DND-41 (cell line): ENCODE results near the gene CCDC18.

Experiments used
- ATAC-seq: fragments of 200-7000 bp; cut with Tn5 transposase; 3 replicates; pipeline ENCODE4 v1.9.1; 2021; ENCODE audit warnings: low read depth; ENCODE audit not compliant: insufficient read depth
- DNase-seq: peaks from one replicate; pipeline ENCODE4 v3.0.0-alpha.2; 2020
- H2AFZ ChIP-seq: 2 replicates; pipeline ENCODE4 v1.6.0; 2012; ENCODE audit warnings: low read depth, low read length
- H3K27ac ChIP-seq: 2 replicates; pipeline ENCODE4 v1.5.1; 2012; ENCODE audit warnings: low read length, inconsistent platforms
- H3K27me3 ChIP-seq: fragments of 200-600 bp; sonication (generic); 2 replicates; pipeline ENCODE4 v1.6.0; 2012; ENCODE audit warnings: low read length, mild to moderate bottlenecking, inconsistent platforms; ENCODE audit not compliant: insufficient read depth, poor library complexity
- H3K36me3 ChIP-seq: 2 replicates; pipeline ENCODE4 v1.5.1; 2012; ENCODE audit warnings: low read length, inconsistent platforms; ENCODE audit not compliant: insufficient read depth
- H3K4me1 ChIP-seq: 2 replicates; pipeline ENCODE4 v1.5.1; 2012; ENCODE audit warnings: mild to moderate bottlenecking, low read length; ENCODE audit not compliant: insufficient read depth
- H3K4me2 ChIP-seq: 2 replicates; pipeline ENCODE4 v1.6.0; 2012; ENCODE audit warnings: mild to moderate bottlenecking, moderate library complexity, low read length, inconsistent platforms; ENCODE audit not compliant: insufficient read depth
- H3K4me3 ChIP-seq, 2 experiments: fragments of 200-600 bp in 1 of 2; shearing (Covaris generic) in 1 of 2; 2 replicates each; pipeline ENCODE4 v1.5.1; 2012 to 2016; ENCODE audit warnings: inconsistent platforms in 2 of 2, low read length in 2 of 2, mild to moderate bottlenecking in 2 of 2, low read depth in 1 of 2, moderate library complexity in 1 of 2
- H3K79me2 ChIP-seq: 2 replicates; pipeline ENCODE4 v1.6.0; 2012; ENCODE audit warnings: low read length, inconsistent platforms; ENCODE audit not compliant: insufficient read depth
- H3K9ac ChIP-seq: 2 replicates; pipeline ENCODE4 v1.6.0; 2012; ENCODE audit warnings: low read depth, mild to moderate bottlenecking, inconsistent platforms, low read length, moderate library complexity
- H3K9me3 ChIP-seq: 2 replicates; pipeline ENCODE4 v1.5.1; 2012; ENCODE audit warnings: low read length, moderate library complexity, mild to moderate bottlenecking, inconsistent platforms; ENCODE audit not compliant: insufficient read depth, severe bottlenecking
- H4K20me1 ChIP-seq: 2 replicates; pipeline ENCODE4 v1.6.0; 2012; ENCODE audit warnings: low read length; ENCODE audit not compliant: insufficient read depth
- EZH2 ChIP-seq: IDR thresholded peaks from 3 replicates; pipeline ENCODE4 v1.6.1; 2012; ENCODE audit warnings: borderline replicate concordance, low read depth, mild to moderate bottlenecking, moderate library complexity, low read length, inconsistent platforms; ENCODE audit not compliant: severe bottlenecking
- TF ChIP-seq, protein P1 (sequence below): IDR thresholded peaks from 2 replicates; pipeline ENCODE4 v1.5.1; 2012; ENCODE audit warnings: borderline replicate concordance, low read length, moderate library complexity, mild to moderate bottlenecking; ENCODE audit not compliant: poor library complexity, severe bottlenecking; ENCODE audit errors: extremely low read depth

Gene CCDC18

GRCh38 chr1:93143769-93144168 is 36.8 kb upstream of the CCDC18 start:
- no peak overlapping the region for H2AFZ ChIP-seq
- H3K27me3 ChIP-seq: no peaks in the 10 kb centered on the region
- TF ChIP-seq, protein P1, sequence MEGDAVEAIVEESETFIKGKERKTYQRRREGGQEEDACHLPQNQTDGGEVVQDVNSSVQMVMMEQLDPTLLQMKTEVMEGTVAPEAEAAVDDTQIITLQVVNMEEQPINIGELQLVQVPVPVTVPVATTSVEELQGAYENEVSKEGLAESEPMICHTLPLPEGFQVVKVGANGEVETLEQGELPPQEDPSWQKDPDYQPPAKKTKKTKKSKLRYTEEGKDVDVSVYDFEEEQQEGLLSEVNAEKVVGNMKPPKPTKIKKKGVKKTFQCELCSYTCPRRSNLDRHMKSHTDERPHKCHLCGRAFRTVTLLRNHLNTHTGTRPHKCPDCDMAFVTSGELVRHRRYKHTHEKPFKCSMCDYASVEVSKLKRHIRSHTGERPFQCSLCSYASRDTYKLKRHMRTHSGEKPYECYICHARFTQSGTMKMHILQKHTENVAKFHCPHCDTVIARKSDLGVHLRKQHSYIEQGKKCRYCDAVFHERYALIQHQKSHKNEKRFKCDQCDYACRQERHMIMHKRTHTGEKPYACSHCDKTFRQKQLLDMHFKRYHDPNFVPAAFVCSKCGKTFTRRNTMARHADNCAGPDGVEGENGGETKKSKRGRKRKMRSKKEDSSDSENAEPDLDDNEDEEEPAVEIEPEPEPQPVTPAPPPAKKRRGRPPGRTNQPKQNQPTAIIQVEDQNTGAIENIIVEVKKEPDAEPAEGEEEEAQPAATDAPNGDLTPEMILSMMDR: no peak
- TF ChIP-seq EZH2: no peak
- H3K79me2 ChIP-seq: peaks cover 42% of the 10 kb centered on the region
- no peak for DNase-seq
- no peak overlapping the region for H3K9ac ChIP-seq
- peaks cover 67% of the 10 kb centered on the region for H3K36me3 ChIP-seq
- no peak overlapping the region for H3K4me3 ChIP-seq
- no peaks in the 10 kb centered on the region for H3K4me1 ChIP-seq
- ATAC-seq: no peak
- H3K4me2 ChIP-seq: no peak overlapping the region
- H4K20me1 ChIP-seq: 0 out of 2 replicates have a peak, but pooled peaks cover 6% of the 10 kb centered on the region
- H3K27ac ChIP-seq: no peak overlapping the region
- H3K9me3 ChIP-seq: no peaks in the 10 kb centered on the region

- DNase-seq (no peak), ATAC-seq (no peak)
- no peak overlapping the region for H3K27ac ChIP-seq
- no peak overlapping the region for H2AFZ ChIP-seq
- H3K4me1 ChIP-seq: no peaks in the 10 kb centered on the region
- H4K20me1 ChIP-seq: 0 out of 2 replicates have a peak, but pooled peaks cover 3% of the 10 kb centered on the region
- peaks cover 18% of the 10 kb centered on the region for H3K79me2 ChIP-seq
- H3K36me3 ChIP-seq: peaks cover 64% of the 10 kb centered on the region
- H3K27me3 ChIP-seq: no peaks in the 10 kb centered on the region
- no peaks in the 10 kb centered on the region for H3K9me3 ChIP-seq
- no peak overlapping the region for H3K4me3 ChIP-seq
- TF ChIP-seq, protein P1: no peak
- TF ChIP-seq EZH2: no peak
- H3K4me2 ChIP-seq: no peak overlapping the region
- no peak overlapping the region for H3K9ac ChIP-seq
Observed at GRCh38 chr1:93148001-93148400, 32.5 kb upstream of the CCDC18 start.

DNA sequence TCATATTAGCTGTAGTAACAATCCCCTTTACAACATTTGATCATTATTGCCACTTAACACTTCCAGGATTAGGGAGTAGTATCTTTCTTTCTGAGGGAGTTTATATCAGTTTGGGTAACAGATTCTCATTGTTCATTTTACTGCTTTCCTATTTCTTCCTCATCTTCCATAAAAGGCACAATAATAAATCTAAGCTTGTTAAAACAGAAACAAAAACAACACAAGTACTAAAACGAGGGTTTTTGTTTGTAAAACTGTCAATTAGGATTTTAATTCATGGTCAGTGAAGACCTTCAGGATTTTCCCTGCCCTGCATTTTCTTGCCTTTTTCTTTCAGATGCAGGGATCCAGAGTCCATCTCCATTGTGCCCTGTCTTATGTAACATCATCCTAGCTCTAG is 29.8 kb upstream of the CCDC18 start:
- TF ChIP-seq, protein P1: no peak
- TF ChIP-seq EZH2: no peak
- no peak overlapping the region for H2AFZ ChIP-seq
- H3K9me3 ChIP-seq: no peaks in the 10 kb centered on the region
- no peak overlapping the region for H3K4me2 ChIP-seq
- H3K27me3 ChIP-seq: no peaks in the 10 kb centered on the region
- DNase-seq (no peak), ATAC-seq (no peak)
- H3K36me3 ChIP-seq: peaks cover 78% of the 10 kb centered on the region
- peaks cover 4% of the 10 kb centered on the region; the same call in 1 of the 2 replicates for H3K4me1 ChIP-seq
- H3K27ac ChIP-seq: no peak overlapping the region
- peaks cover 30% of the 10 kb centered on the region for H3K79me2 ChIP-seq
- H4K20me1 ChIP-seq: peaks cover 3% of the 10 kb centered on the region; the same call in 1 of the 2 replicates
- no peak overlapping the region for H3K9ac ChIP-seq
- no peak overlapping the region for H3K4me3 ChIP-seq

- TF ChIP-seq EZH2: no peak
- TF ChIP-seq, protein P1: no peak
- peaks cover 33% of the 10 kb centered on the region for H3K79me2 ChIP-seq
Observed at GRCh38 chr1:93151474-93151873, 29.1 kb upstream of the CCDC18 start.

More at GRCh38 chr1:93151474-93151873, 29.1 kb upstream of the CCDC18 start:
- peaks cover 81% of the 10 kb centered on the region for H3K36me3 ChIP-seq
- no peak overlapping the region for H3K9ac ChIP-seq
- H4K20me1 ChIP-seq: peaks cover 3% of the 10 kb centered on the region; the same call in 1 of the 2 replicates
- H2AFZ ChIP-seq: no peak overlapping the region
- no peak overlapping the region for H3K27ac ChIP-seq
- H3K4me3 ChIP-seq: no peak overlapping the region
- no peaks in the 10 kb centered on the region for H3K9me3 ChIP-seq
- H3K4me1 ChIP-seq: peaks cover 4% of the 10 kb centered on the region; the same call in 1 of the 2 replicates
- no peak overlapping the region for H3K4me2 ChIP-seq
- H3K27me3 ChIP-seq: no peaks in the 10 kb centered on the region
- DNase-seq (no peak), ATAC-seq (no peak)
